COLO829 (cell line): ENCODE results near the gene GPX3.
A peak's percentile ranks its signal among the peaks of the same experiment; 100 is the strongest.

Experiments
- DNase-seq: peaks from one replicate; pipeline ENCODE4 v3.0.0; 2012; ENCODE audit warnings: low spot score

GPX3 gene

GRCh38 chr5:151058301-151058700 is 37.9 kb downstream of the GPX3 start:
- DNase-seq: no peak

DNA sequence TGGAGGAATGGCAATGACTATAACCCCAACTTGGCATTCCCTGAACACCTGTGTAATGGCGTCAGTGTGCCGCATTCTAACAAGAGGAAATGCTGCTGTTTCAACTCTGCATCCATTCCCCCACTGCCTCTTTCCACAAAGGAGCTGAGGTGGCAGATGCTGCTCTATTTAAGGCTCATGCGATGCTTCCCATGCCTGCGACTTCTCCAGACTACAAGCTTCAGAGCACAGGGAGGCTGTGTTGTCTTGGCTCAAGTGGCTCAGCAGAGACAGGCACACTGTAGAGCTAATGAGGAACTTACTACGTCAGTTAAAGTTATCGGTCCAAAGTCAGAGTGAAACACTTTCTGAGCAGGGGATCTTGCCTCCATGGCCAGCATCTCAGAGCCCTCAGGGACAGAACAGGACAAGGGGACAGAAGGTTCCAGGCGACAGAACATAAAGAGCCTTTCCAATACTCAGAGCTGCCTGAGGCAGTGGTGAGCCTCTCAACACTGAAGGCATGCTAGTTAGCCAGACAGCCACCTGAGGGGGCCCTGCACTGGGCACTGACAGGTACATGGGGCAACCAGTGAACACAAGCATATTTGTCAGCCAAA is 38.6 kb downstream of the GPX3 start:
- no peak for DNase-seq

DNA sequence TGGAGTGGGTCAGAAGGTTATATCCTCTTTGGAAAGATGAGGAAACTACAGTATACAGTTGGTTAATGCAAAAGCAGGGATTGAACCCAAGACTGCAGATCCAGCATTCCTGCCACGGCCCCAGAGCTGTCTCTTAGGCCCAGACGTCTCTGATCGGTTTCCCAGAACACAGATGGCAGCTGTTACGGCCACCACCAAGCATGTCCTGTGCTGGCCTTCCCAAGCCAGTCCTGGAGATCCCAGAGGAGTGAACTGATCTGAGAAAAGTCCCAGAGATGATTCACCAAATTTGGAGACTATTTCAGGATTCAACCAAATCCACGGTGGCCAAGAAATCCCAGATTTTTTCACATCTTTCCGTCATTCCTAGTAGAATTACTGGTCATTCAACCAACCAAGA is 40.4 kb downstream of the GPX3 start:
- no peak for DNase-seq

- no peak for DNase-seq
Observed at GRCh38 chr5:151062405-151063141, 42.2 kb downstream of the GPX3 start.

DNA sequence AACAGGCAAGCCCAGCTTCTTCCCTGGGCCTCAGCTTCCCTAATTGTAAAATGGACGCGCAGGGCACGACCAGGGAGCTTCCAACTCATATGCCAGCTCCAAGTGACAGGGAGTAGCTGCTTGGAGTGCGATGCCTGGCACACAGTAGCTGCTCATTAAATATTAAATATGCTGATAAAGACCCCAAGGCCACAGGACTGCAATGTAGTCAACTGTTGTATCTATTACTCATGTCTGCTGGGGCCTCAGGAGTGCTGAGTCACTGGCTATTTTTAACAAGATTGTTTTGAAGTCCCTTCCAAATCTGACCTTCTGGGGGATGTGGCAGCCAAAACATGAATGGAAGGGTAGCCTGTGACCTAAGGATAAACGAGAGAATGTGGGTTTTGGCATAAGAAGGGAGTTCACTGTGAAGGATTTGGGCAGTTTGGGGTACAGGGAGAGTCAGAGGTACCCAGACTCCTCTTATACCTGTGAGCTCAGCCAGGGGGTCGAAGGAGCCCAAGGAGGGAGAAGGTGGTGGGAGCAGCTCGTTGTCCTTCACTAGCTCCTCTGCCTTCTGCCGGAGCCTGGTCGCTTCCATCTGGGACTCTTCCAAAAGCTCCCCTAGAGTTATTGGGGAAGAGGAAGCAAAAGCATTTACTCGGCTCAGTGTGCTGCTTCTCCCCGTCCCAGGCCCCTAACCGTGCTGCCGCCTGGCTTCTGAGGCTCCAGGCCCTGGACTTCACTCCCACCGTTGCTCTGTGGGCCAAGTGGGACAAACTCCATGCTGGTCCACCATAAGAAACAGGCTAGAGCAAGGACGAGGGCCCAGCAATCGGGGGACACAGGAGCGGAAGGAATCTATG is 43.0 kb downstream of the GPX3 start:
- peak; percentile 70 for DNase-seq

DNA sequence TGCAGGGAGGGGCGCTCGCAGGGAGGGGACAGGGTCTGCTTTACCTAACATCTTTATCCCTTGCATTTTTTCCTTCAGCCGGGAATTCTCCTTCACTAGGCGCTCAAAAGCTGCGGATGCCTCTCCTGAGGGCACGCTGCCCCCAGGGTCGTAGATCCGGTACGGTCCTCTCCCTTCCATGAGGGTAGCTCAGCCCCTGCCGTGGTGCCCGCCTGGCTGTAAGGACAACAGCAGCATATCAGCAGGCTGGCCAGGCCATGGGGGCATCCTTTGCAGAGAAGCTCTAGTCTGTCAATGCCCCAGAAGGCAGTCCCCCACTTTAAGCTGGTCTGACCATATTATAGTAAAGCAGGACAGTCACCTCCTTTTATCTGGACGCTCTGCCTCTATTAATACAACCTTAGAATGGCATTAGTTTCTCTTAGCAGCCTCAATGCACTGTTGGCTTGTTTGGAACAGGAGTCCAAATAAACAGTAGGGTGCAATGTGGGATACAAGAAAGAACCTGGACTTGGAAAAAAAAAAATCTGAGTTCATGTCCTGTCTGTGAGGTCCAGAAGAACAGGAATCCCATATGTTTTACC is 44.6 kb downstream of the GPX3 start:
- no peak for DNase-seq

GRCh38 chr5:151065609-151066008 is 45.2 kb downstream of the GPX3 start:
- no peak for DNase-seq

DNA sequence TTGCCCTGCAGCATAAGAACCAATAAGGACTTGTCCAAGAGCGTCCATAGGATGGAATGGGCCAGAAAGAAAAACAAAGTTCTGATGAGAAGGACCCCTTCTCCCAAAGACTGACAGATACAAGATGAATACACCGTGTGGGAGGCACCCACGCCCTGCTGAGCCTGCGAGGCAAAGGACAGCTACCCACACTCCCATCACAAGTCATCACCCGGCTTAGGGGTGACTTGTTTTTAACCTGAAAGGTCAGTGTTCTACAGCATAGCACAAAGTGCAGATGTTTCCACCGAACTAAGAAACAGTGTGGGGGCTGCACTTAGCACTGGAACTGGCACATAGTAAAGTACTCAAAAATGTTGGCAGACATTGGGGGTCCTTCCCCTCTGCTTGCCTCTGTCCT is 46.5 kb downstream of the GPX3 start:
- DNase-seq: no peak

DNA sequence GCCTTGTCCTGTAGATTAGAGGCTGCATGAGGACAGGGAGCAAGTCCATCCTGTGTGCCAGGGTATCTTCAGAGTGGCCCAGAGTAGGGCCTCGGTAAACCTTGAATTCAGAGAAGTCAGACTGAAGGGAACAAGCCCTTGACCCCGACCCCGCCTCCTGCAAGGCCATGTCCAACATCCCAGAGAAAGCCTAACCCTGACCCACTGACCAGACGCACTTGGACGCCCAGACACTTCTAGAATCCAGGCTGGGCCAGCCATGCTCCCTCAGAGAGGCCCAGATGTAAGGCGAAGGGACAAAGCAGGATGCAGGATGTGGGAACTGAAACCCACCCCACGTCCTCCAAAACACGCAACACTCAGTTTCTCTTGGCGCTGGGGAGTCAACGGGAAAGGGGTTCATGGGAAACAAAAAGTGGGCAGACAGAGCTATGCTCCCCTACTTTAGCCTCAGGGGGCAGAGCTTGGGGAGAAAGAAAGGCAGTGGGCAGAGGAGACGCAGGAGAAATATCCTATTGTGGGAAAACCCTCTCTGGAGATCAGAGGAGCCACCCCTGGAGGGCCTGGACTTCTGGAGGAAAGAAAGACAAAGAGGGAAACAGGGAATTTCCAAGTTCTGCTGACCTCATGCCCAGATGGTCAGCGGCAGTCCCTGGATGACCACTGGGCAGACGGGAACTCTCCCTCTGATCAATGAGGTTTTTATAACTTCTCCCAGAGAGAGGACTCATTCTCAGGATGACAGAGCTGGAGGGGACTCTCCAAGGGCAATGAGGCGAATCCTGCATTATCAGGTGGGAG is 47.4 kb downstream of the GPX3 start:
- no peak for DNase-seq

GRCh38 chr5:151068433-151069197 is 48.2 kb downstream of the GPX3 start:
- no peak for DNase-seq

DNA sequence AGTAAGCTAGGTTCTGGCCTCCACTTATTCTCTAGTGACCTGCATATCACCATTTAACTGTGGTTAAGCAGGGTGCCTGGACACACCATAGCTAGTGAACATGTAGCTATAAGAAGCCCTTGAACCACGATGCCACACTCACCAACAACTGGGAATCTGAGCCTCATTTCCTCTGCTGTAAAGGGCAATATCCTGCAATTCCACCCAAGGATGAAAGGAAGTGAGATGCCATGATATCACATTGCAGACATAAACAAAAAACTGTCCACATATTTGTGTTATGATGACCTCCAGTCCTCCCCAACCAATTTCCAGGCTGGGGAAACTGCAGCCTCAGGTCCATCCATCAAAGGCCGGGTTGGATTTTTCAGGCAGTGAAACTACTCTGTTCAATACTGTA is 50.1 kb downstream of the GPX3 start:
- no peak for DNase-seq

DNA sequence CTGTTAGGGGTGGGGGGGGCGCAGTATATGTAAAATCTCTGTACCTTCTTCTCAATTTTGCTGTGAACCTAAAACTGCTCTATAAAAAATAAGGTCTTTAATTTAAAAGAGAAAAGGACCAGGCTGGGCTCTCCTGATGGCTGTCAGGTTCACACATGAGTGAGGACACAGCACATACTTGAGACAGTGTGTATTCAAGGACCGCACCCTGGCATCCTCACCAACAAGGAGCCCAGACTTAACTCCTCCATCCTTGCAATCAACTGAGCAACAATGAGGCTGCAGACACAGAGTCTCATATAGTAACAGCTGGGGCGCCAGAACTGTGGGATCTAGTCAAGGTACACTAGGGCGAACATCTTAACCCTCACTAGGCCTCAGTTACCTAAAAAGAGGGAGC is 50.6 kb downstream of the GPX3 start:
- DNase-seq: no peak

GRCh38 chr5:151071848-151072629 is 51.6 kb downstream of the GPX3 start:
- DNase-seq: no peak

DNA sequence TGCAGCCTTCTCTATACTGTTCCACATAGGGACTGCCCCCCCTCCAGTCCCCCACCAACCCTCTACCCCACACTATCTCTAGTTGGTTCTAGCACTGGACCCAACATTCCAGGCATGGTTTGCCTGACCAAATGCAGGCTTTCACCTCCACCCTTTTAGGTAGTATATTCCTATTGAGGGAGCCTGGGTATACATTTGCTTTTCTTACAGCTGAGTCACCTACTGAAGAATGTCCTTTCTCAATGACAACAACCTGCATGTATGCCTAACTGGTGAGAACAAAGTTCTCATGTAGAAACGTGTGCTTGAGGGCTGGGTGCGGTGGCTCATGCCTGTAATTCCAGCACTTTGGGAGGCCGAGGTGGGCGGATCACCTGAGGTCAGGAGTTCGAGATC is 52.2 kb downstream of the GPX3 start:
- DNase-seq: no peak

- DNase-seq: no peak
Observed at GRCh38 chr5:151073280-151073679, 52.9 kb downstream of the GPX3 start.

GRCh38 chr5:151074557-151074956 is 54.2 kb downstream of the GPX3 start:
- no peak for DNase-seq

GRCh38 chr5:151075698-151076331 is 55.4 kb downstream of the GPX3 start:
- no peak for DNase-seq

GRCh38 chr5:151076616-151077015 is 56.2 kb downstream of the GPX3 start:
- DNase-seq: no peak

DNA sequence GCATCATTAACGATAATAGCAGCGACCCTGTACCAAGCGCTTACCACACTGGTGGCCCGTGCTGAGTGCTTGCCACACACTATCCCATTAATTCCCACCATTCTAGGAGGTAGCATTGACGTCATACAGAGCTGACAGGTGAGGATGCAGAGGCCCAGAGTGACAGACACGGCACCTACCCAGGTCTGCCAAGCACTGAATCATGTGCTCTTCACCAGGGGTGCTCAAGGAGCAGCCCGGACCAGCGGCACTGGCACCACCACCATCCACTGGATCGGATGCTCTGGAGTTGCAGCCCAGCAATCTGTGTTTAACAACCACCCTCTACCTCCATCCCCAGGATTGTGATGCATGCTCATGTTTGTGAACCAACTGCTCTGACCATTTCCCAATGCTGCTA is 57.0 kb downstream of the GPX3 start:
- no peak for DNase-seq

DNA sequence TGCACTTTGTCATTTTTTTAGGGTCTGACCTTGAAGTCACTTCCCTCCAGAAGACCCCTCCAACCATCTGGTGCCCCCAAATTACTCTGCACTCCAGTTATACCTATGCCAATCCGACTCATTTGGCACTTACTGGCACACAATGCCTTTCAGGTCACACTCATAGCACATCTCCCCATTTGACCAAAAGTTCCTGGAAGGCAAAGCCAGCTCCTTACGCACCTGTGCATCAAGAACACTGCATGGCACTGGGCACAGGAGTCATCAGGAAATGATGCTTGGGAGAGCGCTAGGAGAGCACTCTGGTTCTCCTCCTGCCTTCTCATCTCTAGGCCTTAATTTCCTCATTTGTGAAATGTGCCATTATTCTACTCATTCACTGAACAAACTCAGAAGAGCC is 57.6 kb downstream of the GPX3 start:
- no peak for DNase-seq
